Neural progenitor cell (in vitro differentiated cells): ENCODE results near the gene SHMT1. TPM values are rescaled to one million over a fixed set of nuclear protein-coding genes. Genes with fewer than 3 reads are reported as not detected.

Experiments used
- DNase-seq: peaks from one replicate; pipeline ENCODE4 v3.0.0-alpha.2; 2016; ENCODE audit warnings: low spot score
- H2AFZ ChIP-seq: fragments of 200-600 bp; sonication (generic); replicated peaks from 2 replicates; pipeline ENCODE4 v1.6.1; 2016; ENCODE audit warnings: antibody characterized with exemption
- H3F3A ChIP-seq: fragments of 200-600 bp; sonication (generic); 2 replicates; pipeline ENCODE4 v1.6.1; 2016; ENCODE audit warnings: antibody characterized with exemption, low read depth
- H3K27ac ChIP-seq: fragments of 200-600 bp; sonication (generic); 2 replicates; pipeline ENCODE4 v1.5.1; 2016; ENCODE audit warnings: mild to moderate bottlenecking
- H3K27me3 ChIP-seq: fragments of 200-600 bp; sonication (generic); 2 replicates; pipeline ENCODE4 v1.6.1; 2016; ENCODE audit warnings: mild to moderate bottlenecking, moderate library complexity
- H3K36me3 ChIP-seq: fragments of 200-600 bp; sonication (generic); 2 replicates; pipeline ENCODE4 v1.5.1; 2016
- H3K4me1 ChIP-seq: fragments of 200-600 bp; sonication (generic); 2 replicates; pipeline ENCODE4 v1.6.1; 2016; ENCODE audit warnings: mixed run types
- H3K4me2 ChIP-seq: fragments of 200-600 bp; sonication (generic); 2 replicates; pipeline ENCODE4 v1.6.1; 2016
- H3K4me3 ChIP-seq: fragments of 200-600 bp; sonication (generic); 2 replicates; pipeline ENCODE4 v1.5.1; 2016
- H3K79me2 ChIP-seq: fragments of 200-600 bp; sonication (generic); 2 replicates; pipeline ENCODE4 v1.6.1; 2016; ENCODE audit warnings: low read depth
- H3K9ac ChIP-seq: fragments of 200-600 bp; sonication (generic); 2 replicates; pipeline ENCODE4 v1.6.1; 2016
- H3K9me3 ChIP-seq: fragments of 200-600 bp; sonication (generic); 2 replicates; pipeline ENCODE4 v1.5.1; 2016; ENCODE audit warnings: low read depth
- H4K20me1 ChIP-seq: fragments of 200-600 bp; sonication (generic); 2 replicates; pipeline ENCODE4 v1.6.1; 2016; ENCODE audit warnings: low read depth
- H3K27ac Mint-ChIP-seq: 3 replicates; pipeline ENCODE4 v1.8.0; 2021; ENCODE audit warnings: mixed read lengths
- H3K27me3 Mint-ChIP-seq: 2 replicates; pipeline ENCODE4 v1.8.0; 2022; ENCODE audit warnings: low read depth, mild to moderate bottlenecking, inconsistent platforms, moderate library complexity, mixed read lengths; ENCODE audit not compliant: insufficient read depth
- H3K36me3 Mint-ChIP-seq: 3 replicates; pipeline ENCODE4 v1.8.0; 2021; ENCODE audit warnings: mixed read lengths
- H3K4me1 Mint-ChIP-seq: 3 replicates; pipeline ENCODE4 v1.8.0; 2021; ENCODE audit warnings: mixed read lengths
- H3K4me3 Mint-ChIP-seq: 3 replicates; pipeline ENCODE4 v1.8.0; 2021; ENCODE audit warnings: mild to moderate bottlenecking, moderate library complexity, mixed read lengths
- H3K9me3 Mint-ChIP-seq: 3 replicates; pipeline ENCODE4 v1.8.0; 2020; ENCODE audit warnings: mixed read lengths
- EZH2 ChIP-seq: fragments of 200-600 bp; sonication (generic); IDR thresholded peaks from 2 replicates; pipeline ENCODE4 v1.6.1; 2017; ENCODE audit warnings: antibody characterized with exemption, mild to moderate bottlenecking, moderate library complexity
- EZH2phosphoT487 ChIP-seq: fragments of 200-600 bp; sonication (generic); IDR thresholded peaks from 2 replicates; pipeline ENCODE4 v1.6.1; 2017; ENCODE audit warnings: antibody characterized with exemption
- total RNA-seq: library from RNA; depleted of rRNA; stranded (reverse); fragments of >200 nt; gene quantifications from 2 replicates; pipeline ENCODE4 v1.2.3, GENCODE V29; 2015; ENCODE audit warnings: low replicate concordance
- TF ChIP-seq, protein P1 (sequence below): fragments of 200-600 bp; sonication (generic); IDR thresholded peaks from 2 replicates; pipeline ENCODE4 v1.5.1; 2017; ENCODE audit warnings: antibody characterized with exemption, mild to moderate bottlenecking

SHMT1 gene
- total RNA-seq, 1 donor from 2014 or later: 26.3 TPM

- Histone ChIP-seq H3K4me3 (no peak overlapping the region), H4K20me1 (peaks cover 20% of the 10 kb centered on the region), H3F3A (no peaks in the 10 kb centered on the region), H3K27ac (no peak overlapping the region), H3K4me2 (no peak overlapping the region), H3K36me3 (no peaks in the 10 kb centered on the region), H3K79me2 (peaks cover 7% of the 10 kb centered on the region), H2AFZ (no peak overlapping the region), H3K4me1 (no peaks in the 10 kb centered on the region), H3K9me3 (no peaks in the 10 kb centered on the region), H3K27me3 (no peaks in the 10 kb centered on the region), H3K9ac (no peak overlapping the region)
- Mint-ChIP-seq H3K9me3 (no peaks in the 10 kb centered on the region), H3K36me3 (peaks cover 5% of the 10 kb centered on the region), H3K4me1 (peaks cover 8% of the 10 kb centered on the region), H3K4me3 (no peak overlapping the region), H3K27ac (no peak overlapping the region), H3K27me3 (no peaks in the 10 kb centered on the region)
- TF ChIP-seq, protein P1, sequence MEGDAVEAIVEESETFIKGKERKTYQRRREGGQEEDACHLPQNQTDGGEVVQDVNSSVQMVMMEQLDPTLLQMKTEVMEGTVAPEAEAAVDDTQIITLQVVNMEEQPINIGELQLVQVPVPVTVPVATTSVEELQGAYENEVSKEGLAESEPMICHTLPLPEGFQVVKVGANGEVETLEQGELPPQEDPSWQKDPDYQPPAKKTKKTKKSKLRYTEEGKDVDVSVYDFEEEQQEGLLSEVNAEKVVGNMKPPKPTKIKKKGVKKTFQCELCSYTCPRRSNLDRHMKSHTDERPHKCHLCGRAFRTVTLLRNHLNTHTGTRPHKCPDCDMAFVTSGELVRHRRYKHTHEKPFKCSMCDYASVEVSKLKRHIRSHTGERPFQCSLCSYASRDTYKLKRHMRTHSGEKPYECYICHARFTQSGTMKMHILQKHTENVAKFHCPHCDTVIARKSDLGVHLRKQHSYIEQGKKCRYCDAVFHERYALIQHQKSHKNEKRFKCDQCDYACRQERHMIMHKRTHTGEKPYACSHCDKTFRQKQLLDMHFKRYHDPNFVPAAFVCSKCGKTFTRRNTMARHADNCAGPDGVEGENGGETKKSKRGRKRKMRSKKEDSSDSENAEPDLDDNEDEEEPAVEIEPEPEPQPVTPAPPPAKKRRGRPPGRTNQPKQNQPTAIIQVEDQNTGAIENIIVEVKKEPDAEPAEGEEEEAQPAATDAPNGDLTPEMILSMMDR: peak; percentile 5
- no peak for TF ChIP-seq EZH2
- no peak for DNase-seq
These were observed 39.0 kb downstream of the SHMT1 start for GRCh38 chr17:18324140-18325050.

DNA sequence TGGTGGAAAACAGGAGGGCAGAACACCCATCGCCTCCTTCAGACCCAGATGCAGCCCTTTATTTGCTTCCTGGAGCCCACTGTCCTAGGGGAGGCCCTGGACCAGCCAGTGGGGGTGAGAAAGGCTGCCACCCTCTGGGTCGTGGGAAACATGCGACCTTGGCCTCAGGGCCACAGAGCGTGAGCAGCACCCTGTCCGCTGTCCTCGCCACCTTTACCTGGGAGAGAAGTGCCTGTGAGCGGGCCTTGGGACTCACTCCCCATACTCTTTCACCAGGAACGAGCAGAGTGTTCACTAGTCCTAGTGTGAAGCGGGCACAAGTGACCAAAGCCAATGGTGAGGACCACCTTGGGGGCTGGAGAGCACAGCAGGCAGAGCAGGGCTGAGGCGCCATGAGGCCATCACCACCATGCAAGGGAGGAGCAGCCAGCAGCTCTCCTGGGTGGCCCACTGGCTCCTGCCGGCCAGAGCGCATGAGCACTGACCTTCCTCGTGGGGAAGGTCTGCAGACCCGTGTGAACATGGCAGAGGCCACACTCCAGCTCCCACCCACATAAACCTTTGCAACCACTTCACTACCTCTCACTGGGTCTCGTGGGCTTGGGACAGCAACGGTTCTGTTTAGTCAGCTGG is 39.7 kb downstream of the SHMT1 start:
- no peak overlapping the region for H3K4me2 ChIP-seq
- H2AFZ ChIP-seq: no peak overlapping the region
- H3K27me3 ChIP-seq: no peaks in the 10 kb centered on the region
- H3K9me3 Mint-ChIP-seq: no peaks in the 10 kb centered on the region
- no peak overlapping the region for H3K27ac ChIP-seq
- no peak for DNase-seq
- H3K4me1 ChIP-seq: no peaks in the 10 kb centered on the region
- H3K79me2 ChIP-seq: peaks cover 12% of the 10 kb centered on the region
- no peak overlapping the region for H3K9ac ChIP-seq
- H3K36me3 Mint-ChIP-seq: peaks cover 5% of the 10 kb centered on the region
- H3K27me3 Mint-ChIP-seq: no peaks in the 10 kb centered on the region
- TF ChIP-seq, protein P1: no peak
- TF ChIP-seq EZH2: no peak
- TF ChIP-seq EZH2phosphoT487: no peak
- H3K9me3 ChIP-seq: no peaks in the 10 kb centered on the region
- no peaks in the 10 kb centered on the region for H3F3A ChIP-seq
- peaks cover 12% of the 10 kb centered on the region for H3K4me1 Mint-ChIP-seq
- no peaks in the 10 kb centered on the region for H3K36me3 ChIP-seq
- peaks cover 24% of the 10 kb centered on the region for H4K20me1 ChIP-seq
- H3K27ac Mint-ChIP-seq: no peak overlapping the region
- no peak overlapping the region for H3K4me3 ChIP-seq
- H3K4me3 Mint-ChIP-seq: no peak overlapping the region

DNA sequence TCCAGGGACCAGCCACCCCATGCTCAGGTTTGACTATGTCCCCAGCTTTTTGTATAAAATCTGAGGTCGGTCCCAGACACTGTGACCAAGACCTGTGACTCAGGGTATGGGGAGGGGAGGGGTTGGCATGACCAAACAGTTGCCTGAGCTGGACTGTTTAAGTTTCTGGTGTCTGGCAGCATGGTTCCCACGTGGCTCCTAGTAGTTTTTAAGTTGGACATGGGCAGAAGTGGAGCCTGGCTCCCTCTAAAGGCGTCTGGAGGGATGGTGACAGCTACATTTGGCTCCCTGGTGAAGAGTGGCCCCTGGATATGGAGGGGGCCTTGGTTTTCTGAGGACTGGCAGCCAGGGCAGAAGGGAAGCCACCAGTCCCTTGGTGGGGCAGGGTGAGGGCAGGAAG is 40.3 kb downstream of the SHMT1 start:
- Mint-ChIP-seq H3K9me3 (no peaks in the 10 kb centered on the region), H3K27ac (no peak overlapping the region), H3K4me1 (peaks cover 14% of the 10 kb centered on the region), H3K36me3 (peaks cover 5% of the 10 kb centered on the region), H3K27me3 (no peaks in the 10 kb centered on the region), H3K4me3 (no peak overlapping the region)
- H3K4me1 ChIP-seq: no peaks in the 10 kb centered on the region
- no peak for TF ChIP-seq EZH2
- TF ChIP-seq, protein P1: no peak
- TF ChIP-seq EZH2phosphoT487: no peak
- no peak for DNase-seq
- peaks cover 24% of the 10 kb centered on the region for H4K20me1 ChIP-seq
- H3K9me3 ChIP-seq: no peaks in the 10 kb centered on the region
- no peaks in the 10 kb centered on the region for H3K36me3 ChIP-seq
- no peak overlapping the region for H2AFZ ChIP-seq
- H3K27me3 ChIP-seq: no peaks in the 10 kb centered on the region
- H3K4me3 ChIP-seq: no peak overlapping the region
- no peak overlapping the region for H3K9ac ChIP-seq
- peaks cover 19% of the 10 kb centered on the region for H3K79me2 ChIP-seq
- H3F3A ChIP-seq: no peaks in the 10 kb centered on the region
- no peak overlapping the region for H3K4me2 ChIP-seq
- H3K27ac ChIP-seq: no peak overlapping the region
